HG03280 (cell line): Measurements from ENCODE around the gene RNGTT.
"Not testable (repeated sequence)": the region's sequence is repeated elsewhere in the genome, so short reads cannot be mapped to it uniquely, and the experiment has no call there.

Experiments used
- ATAC-seq: cut with Tn5 transposase; IDR thresholded peaks from one replicate; pipeline ENCODE4 v1.9.1; 2021; ENCODE audit warnings: mild to moderate bottlenecking, moderate library complexity; ENCODE audit not compliant: unreplicated experiment

RNGTT gene

DNA sequence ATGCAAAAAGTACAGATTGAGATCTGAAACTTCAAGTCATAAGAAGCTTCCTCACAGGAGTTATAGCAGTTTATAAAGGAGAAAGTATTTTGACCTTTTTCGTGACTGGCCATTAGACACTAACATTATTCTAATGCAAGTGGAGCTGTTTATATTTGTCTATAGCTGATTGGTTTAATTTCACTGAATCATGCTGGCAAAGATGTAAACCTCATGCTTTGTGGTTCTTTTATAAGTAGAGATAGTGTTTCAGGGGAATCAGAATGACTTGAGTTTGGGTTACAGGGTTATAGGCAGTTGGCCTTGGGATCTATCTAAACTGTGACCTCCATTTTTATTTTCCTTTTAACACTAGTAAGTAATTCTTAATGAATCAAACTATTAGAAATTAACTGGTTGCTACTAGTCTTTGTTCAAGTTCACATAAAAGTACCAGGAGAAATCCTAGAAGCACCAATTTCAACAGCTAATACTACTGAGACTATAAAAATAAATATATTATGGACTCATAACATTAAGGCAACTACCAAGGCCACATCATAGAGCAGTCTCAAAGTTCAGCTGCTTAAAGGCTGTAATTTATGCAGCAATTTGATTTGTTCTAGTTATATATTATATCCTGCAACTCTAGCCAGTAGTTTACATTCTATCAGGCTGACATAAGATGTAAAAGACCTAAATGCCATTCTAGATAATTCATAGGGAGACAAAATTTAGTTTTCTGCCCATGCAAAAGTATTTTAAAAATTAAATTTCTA lies 94.0 kb downstream of the RNGTT start:
- no peak for ATAC-seq

DNA sequence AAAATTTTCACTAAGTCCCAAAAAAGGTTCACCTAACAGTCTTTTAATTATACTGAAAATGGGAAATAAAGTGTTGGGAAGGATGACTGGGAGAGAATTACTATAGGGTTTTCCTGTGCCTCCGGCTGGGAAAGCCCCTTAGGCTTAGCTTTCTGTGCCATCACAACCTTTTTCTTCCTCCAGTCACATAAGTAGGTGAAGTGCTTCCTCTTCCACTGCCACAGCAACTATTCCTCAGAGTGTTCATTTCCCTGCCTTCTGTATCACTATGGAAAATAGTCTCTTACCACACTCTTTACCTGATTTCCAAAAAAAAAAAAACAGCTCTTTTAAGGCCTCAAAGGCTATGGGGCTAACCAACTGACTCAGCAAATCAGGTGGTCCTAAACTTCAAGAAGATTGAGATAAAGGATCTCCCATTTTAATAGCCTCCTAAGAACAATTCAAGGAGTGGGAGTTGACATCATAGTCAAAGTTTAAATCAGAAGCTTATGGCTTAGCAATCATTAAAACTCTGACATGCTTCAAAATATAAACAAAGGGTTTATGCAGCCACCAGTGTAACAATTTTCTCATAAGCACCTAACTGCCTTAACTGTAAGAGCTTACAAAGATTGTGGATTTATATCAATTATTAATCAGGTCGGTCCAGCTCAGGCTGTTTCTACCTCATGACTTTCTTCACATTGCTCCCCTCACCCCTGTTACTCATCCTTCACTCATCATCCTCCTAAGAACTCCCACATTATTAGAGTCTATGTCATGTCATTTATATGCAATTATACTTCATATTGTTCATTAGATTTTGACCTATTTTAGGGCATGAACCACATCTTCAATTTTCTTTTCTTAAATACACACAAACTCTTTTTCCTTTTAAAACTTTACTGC lies 95.3 kb downstream of the RNGTT start:
- no peak for ATAC-seq

DNA sequence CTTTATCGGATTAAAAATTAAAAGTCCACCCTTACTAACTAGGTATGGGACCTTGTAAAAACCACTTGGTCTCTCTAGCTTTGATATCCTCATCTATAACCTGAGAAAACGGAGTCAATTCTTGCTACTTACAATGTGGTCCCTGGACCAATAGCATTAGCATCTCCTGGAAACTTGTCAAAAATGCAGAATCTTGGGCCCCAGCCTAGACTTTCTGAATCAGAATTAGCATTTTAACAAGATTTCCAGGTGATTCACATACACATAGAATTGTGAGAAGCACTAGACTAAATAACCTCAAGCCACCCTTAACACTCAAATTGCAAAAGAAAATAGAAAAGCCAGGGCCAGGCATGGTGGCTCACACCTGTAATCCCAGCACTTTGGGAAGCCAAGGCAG lies 96.6 kb downstream of the RNGTT start:
- ATAC-seq, result no peak

DNA sequence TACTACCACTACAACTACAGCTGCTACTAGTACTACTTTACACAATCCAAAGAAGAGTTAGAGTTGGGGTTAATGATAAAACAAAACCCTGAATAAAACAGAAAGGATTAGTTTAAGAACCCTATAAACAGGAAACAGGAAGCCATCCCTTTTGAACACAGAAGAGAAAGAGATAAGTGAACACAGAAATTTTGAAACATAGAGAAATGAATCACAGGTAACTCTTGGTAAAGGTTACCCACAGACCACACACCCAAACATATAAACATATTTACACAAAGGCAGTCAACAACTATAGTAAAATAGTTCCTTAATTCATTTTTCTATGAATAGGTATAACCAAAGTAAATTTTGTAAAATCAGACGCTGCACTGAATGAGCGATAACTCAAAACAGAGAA lies 98.1 kb downstream of the RNGTT start:
- no peak for ATAC-seq

DNA sequence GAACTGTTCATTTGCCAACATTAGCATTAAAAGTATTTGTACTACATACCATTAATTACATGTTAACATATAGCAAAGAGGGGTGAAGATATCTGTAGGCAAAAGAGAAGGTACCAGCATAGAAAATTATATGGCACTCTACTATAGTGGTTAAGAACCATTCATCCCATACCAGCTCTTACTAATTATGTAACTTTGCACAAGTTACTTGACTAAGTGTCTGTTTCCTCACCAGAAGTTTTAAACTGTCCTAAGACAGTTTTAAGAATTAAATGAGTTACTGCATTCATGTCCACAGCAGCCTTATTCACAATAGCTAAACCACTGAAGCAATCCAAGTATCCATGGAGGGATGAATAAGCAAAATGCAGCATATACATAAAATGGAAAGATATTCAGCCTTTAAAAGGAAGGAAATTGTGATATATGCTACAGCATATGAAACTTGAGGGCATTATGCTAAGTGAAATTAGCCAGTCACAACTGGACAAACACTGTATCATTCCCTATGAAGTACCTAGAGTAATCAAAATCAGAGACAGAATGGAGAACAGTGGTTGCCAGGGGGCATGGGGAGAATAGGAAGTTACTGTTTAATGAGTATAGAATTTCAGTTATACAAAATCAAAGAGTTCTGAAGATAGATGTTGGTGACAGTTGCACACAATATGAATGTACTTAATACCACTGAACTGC lies 98.9 kb downstream of the RNGTT start:
- ATAC-seq, result no peak

DNA sequence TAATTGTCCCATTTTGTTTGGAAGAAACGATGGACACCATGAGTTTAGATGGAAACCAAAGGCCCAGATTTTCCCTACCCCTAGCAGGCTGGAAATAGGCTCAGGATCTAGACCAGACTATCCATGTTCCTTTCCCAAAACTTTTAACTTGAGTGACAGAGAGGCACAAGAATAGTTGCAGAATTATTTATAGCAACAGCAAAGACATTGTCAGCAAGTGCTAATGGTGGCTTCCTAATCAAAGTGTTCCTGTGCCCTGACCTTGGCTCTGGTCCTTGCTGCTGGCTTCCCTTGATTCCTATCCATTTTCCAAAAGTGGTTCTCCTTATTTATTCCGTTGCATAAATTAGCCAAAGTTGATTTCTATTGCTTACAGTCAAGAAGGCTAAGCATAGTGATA lies 103.1 kb downstream of the RNGTT start:
- no peak for ATAC-seq

DNA sequence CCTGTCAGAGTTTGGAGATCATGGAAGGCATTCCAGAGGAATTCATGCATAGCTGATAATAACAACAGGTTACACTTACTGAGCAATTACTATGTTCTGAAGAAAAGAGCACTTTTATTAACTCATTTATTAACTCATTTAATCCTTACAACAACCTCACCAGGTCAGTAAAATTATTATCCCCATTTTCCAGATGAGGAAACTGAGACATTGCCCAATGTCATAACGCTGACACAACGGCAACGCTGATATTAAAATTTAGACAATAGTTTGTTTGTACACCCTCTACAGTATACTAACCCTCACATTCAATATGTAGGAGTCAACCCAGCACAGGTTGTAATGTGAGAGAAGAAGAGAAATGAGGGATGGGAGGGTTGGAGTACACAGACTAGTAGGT lies 105.0 kb downstream of the RNGTT start:
- ATAC-seq, result no peak

DNA sequence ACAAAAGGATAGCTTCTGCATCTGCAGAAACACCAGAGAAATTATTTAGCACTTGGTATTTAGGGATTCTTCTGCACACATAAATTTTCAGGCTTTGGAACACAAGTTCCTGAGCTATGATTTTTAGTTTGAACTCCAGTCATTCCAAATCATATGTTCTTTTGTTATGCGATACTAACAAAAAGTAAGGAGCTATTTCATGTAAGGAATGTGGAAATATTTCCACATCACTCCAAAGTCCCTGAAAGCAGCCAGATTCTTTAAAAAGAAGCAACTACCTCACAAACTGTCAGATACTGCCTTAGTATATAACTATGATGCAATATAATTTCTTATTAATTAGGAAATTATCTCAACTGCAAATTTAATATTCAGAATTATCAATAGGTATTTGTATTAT lies 106.9 kb downstream of the RNGTT start:
- ATAC-seq, result no peak

DNA sequence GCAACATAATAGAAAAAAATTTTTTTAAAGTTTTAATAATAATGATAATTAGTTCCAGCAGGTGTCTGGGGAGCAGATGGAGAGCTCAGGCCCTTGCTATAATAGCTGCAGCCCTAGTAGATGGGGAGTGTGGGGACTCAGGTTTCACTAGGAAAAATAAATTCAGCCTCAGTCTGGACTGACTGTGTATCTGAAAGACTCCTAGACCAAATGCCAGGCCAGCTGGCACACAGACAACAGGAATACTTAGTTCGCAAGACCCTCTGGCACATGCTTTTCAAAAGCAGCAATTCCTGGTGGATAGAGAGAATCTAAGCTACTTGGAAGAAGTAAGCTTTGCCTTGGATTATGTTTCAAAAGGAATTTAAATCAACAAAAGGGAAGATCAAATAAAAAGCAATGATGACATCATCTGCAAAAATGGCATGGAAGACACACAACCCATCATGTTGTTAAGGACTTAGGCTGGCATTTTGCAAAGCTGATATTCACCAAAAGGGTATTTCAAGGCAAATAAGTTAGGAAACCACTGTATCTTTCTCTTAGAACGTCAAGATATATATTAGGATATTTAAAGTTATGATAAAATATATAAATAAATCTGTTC lies 107.8 kb downstream of the RNGTT start:
- ATAC-seq, result no peak

DNA sequence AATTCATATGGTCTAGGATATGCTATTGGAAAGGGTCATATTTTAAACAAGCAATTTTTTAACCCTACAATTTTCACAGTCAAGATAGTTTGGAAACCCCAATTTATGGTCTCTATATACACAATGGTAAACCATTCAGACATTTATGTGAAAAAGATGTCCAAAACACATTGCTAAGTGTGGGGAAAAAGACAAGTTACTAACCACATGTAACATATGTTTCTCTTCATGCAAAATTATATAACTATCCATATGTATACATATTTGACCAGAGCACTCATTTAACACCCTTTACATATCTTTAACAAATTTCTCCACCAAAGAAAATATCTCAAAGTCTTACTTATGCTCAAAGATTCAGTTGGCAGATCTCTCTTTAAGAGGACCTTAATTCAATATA lies 110.6 kb downstream of the RNGTT start:
- no peak for ATAC-seq

DNA sequence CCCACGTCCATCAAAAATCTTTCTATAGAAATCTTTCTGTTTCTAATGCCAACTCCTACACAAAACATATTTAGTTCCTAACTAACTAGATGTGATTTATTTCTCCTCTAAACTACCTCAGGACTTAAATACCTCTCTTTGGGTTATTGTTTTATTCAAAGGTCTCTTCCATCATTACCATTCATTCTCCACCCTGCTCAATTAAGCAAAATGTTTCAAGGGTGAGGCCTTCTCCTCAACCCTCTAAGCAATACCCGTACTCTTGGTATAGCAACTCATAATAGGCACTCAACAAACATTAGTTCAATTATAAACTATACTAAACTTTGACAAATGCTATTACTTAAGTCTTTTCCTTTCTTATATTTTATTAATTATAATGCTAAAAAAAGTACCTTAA lies 111.4 kb downstream of the RNGTT start:
- no peak for ATAC-seq

DNA sequence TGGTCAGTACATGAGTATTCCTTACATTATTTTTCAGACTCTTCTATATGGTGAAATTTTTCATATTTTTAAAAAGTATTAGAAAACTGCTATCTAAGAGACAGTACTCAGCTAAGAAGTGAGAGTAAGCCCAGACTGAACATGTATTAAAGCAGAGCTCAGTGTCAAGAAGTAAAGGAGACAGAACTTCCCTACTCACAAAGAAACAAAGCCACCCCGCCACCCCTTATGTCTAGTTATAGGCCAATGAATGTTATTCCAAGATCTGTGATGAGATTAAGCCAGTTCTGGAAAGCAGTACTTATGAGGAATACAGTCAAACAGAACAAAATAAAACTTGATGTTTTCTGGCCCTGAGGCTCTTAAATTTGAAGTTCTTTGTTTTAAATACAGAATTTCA lies 114.5 kb downstream of the RNGTT start:
- ATAC-seq, result no peak

DNA sequence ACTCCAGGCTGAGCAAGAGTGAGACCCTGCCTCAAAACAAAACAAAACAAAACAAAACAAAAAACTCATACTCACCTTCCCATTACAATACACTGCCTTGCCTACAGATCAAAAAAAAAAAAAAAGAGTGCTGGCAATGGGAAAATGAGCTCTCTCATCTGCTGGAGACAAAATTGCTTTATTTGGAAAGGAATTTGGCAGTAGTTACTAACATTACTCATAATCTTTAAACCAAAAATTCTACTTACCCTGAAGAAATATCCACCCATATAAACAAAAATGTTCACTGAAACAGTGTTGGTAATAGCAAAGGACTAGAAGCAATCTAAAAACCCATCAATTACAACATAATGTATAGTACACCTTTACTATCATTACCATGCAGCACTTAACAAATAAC lies 120.4 kb downstream of the RNGTT start:
- ATAC-seq, result no peak

DNA sequence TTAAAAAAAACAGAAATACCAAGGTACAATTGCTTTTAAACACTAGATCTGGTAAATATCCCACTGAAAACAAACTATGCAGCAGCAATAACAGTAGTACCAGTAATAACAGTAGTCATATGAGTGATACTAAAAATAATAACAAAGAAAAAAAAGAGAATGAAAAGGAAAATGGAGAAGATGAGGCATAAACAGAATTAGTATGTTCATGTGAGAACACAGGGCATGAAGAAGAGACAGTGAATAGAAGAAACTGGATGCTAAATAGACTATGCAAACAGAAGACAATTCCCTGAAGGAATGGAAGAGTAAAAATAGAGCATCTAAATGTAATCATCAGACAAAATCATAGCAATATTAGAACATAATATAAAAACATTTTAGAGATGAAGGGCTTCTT lies 121.1 kb downstream of the RNGTT start:
- ATAC-seq, result no peak

DNA sequence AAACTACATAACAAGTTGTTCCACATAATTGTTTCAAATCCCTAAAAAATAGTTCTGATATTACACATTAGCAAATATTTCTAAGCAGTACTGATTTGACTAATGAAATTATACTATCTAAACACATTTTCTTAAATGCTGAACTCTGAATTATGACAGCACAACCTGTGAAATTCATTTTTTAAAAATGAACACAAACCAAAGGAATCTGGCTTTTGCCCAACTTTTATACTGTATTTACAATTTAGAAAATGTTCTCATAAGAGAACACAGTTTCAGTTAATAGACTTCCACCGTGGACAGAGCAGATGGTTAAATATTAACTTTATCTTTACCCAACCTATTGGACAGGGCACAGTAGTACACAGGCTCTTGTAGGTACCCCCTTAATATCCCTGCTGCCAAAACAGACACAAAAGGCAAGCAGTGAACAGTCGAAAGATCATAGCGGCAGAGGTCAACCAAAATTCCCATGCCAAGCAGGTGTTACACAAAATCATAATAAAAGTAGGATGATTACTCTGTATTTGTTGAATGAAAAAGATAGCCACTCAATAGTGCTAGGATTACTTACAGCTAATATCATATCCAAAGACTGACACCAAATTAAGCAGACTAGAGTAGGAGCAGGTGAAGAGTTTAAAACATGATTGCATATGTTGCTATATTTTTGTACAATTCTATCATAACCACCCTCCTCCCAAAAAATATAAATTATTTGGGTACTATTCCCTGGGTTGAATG lies 122.5 kb downstream of the RNGTT start:
- ATAC-seq, result no peak

DNA sequence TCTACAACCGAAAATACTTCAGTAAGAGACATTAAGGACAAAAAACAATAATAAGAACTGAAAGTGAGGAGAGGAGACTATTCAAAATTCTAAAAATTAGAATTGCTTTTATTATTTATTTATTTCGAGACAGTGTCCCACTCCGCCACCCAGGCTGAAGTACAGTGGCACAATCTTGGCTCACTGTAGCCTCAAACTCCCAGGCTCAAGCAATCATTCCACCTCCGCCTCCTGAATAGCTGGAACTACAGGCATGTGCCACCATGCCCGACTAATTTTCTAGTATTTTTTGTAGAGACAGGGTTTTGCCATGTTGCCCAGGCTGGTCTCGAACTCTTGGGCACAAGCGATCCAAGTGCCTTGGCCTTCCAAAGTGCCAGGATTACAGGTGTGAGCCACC lies 123.1 kb downstream of the RNGTT start:
- ATAC-seq, result no peak

DNA sequence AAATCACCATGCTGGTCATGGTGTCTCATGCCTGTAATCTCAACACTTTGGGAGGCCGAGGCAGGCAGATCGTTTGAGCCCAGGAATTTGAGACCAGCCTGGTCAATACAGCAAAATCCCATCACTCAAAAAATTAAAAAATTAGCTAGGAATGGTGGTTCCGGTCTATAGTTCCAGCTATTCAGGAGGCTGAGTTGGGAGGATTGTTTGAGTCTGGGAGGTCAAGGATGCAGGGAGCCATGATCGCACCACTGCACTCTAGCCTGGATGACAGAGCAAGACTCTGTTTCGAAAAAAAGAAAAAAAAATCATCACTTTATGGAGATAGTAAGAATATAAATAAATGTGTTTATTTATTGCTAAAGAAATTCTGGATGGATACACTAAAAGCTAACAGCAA lies 124.1 kb downstream of the RNGTT start:
- ATAC-seq, result no peak

DNA sequence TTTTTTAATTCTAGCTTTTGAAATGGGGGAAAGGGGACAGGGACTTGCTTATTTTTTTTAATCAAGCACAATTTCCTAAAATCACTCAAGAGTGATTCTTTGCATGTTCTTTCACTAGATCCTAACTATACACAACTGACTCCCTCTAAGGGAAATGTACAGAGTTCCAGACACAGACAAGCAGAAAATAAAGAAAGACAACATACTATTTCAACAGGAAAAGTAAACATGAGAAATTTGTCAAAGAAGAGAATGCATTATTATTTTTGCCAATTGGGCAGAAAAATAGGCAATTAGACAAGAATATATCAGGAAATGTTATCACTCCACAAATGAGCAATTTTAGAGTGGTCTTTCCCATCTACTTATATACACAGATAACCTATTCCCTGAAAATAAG lies 128.2 kb downstream of the RNGTT start:
- no peak for ATAC-seq

DNA sequence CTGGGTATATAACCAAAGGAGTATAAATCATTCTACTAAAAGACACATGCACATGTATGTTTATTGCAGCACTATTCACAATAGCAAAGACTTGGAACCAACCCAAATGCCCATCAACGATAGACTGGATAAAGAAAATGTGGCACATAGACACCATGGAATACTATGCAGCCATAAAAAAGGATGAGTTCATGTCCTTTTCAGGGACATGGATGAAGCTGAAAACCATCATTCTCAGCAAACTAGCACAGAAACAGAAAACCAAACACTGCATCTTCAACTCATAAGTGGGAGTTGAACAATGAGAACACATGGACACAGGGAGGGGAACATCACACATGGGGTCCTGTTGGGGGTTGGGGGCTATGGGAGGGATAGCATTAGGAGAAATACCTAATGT lies 130.3 kb downstream of the RNGTT start:
- ATAC-seq, result not testable (repeated sequence)

DNA sequence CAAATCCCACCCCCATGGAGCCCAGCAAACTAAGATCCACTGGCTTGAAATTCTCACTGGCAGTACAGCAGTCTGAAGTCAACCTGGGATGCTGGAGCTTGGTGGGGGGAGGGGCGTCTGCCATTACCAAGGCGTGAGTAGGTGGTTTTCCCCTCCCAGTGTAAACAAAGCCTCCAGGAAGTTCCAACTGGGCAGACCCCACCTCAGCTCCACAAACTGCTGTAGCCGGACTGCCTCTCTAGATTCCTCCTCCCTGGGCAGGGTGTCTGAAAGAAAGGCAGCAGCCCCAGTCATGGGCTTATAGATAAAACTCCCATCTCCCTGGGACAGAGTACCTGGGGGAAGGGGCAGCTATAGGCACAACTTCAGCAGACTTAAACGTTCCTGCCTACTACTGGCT lies 135.8 kb downstream of the RNGTT start:
- ATAC-seq, result not testable (repeated sequence)

DNA sequence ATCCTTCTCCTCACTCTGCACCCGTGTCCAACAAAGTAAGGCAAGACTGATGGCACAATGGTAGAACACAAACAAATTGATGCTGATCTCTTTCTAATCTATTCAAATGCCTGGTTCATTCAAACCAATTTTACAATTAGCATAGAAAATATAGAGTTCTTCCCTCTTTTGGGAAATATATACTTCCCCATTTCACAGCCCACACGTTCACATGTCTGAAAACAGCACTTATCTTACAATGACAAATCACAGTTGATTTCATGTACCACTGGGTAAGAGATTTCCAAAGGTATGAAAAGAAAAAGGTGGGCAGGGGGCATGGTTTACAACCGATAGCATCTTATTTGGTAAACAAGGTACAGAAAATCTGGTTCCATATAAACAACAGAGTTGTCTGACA lies 137.6 kb downstream of the RNGTT start:
- no peak for ATAC-seq
